Adrenal gland (tissue), 12 donors: ENCODE data around the gene TADA2B. TPM values are rescaled to one million over a fixed set of nuclear protein-coding genes. Genes with fewer than 3 reads are reported as not detected.

Experiments
- DNase-seq, 7 donors: peaks; one replicate each; pipeline ENCODE4 v3.0.0-alpha.2; 2019 to 2020
- H3K27ac ChIP-seq, 5 donors: fragments of 200-600 bp; sonication (generic) in 4 of 5; 1 replicate in 3 of 5; 2 replicates in 2 of 5; pipeline versions ENCODE4 v1.5.1 to v1.8.0; 2016 to 2020; ENCODE audit warnings: mild to moderate bottlenecking in 1 of 5
- H3K27me3 ChIP-seq: fragments of 200-600 bp; 2 replicates; pipeline ENCODE4 v1.8.0; 2021
- H3K36me3 ChIP-seq, 2 donors: fragments of 200-600 bp; replicated peaks in 1 of 2; 1 replicate in 1 of 2; 2 replicates in 1 of 2; pipeline versions ENCODE4 v1.5.1 to v1.8.0; 2018 to 2022
- H3K4me1 ChIP-seq, 2 donors: fragments of 200-600 bp; replicated peaks in 1 of 2; 1 replicate in 1 of 2; 2 replicates in 1 of 2; pipeline versions ENCODE4 v1.5.1 to v1.8.0; 2018 to 2021
- H3K4me3 ChIP-seq, 4 donors: fragments of 200-600 bp; sonication (generic) in 3 of 4; one replicate each; pipeline ENCODE4 v1.5.1; 2016 to 2018
- H3K9me3 ChIP-seq, 3 donors: fragments of 200-600 bp; sonication (generic) in 1 of 3; replicated peaks in 1 of 3; 1 replicate in 2 of 3; 2 replicates in 1 of 3; pipeline versions ENCODE4 v1.5.1 to v1.8.0; 2016 to 2021
- POLR2A ChIP-seq, 2 donors: fragments of 450-650 bp; IDR thresholded peaks; one replicate each; pipeline ENCODE4 v1.6.1; 2017; ENCODE audit warnings: antibody characterized with exemption in 2 of 2, mild to moderate bottlenecking in 2 of 2, moderate library complexity in 1 of 2
- WGBS, 4 donors: extraction: QIAGEN DNeasy Blood & Tissue Kit in 2 of 4; methylation state at CpG; one replicate each; pipeline versions ENCODE4 v1.1.5 to v1.1.7; 2013 to 2017; 5-methylcytosine and 5-hydroxymethylcytosine counted together
- intact Hi-C, 2 donors: fragments of 100-400 bp; cut with DNase I; formaldehyde crosslinking; loops; one replicate each; pipeline versions ENCODE4 v1.14.1 to v1.15.0; 2022 to 2023
- polyA plus RNA-seq, 3 donors: library from polyadenylated mRNA; stranded (reverse); fragments of 200-250 nt in 2 of 3; fragments of 350-450 nt in 1 of 3; fragmentation: Illumina TruSeq in 1 of 3; extraction: RNeasy Lipid Tissue Mini Kit (QIAGEN cat#74804) in 1 of 3; gene quantifications; one replicate each; pipeline ENCODE4 v1.2.3, GENCODE V29; 2013 to 2014
- total RNA-seq, 9 donors: library from RNA; depleted of rRNA in 4 of 9; stranded (reverse); fragments of >200 nt in 4 of 9; fragments of 120-200 nt in 1 of 9; fragmentation: NEBNext Ultra II Directional in 1 of 9; extraction: Animal tissue kit (Norgen Biotek cat#: 25700) in 1 of 9; gene quantifications; one replicate each; pipeline versions ENCODE4 v1.1.0 to v1.2.4, GENCODE V29; 2013 to 2023
- TF ChIP-seq, protein P1 (sequence below), 6 experiments: fragments of 450-650 bp in 4 of 6; fragments of 200-600 bp in 2 of 6; sonication (generic) in 1 of 6; IDR thresholded peaks; 1 replicate in 5 of 6; 2 replicates in 1 of 6; pipeline versions ENCODE4 v1.5.1 to v1.8.0; 2016 to 2021; ENCODE audit warnings: antibody characterized with exemption in 6 of 6, mild to moderate bottlenecking in 2 of 6, moderate library complexity in 1 of 6
- donor health status: healthy with polysubstance abuse.
- donor health status: Bipolar disorder and iron deficiency.
- donor health status: DM: yes; HTN: yes; CAD: no.
- donor health status: DM: no; HTN: no; CAD: no.
- donor health status: DM: no; HTN: no; CAD: no.
- donor health status: DM: yes; HTN: yes; CAD: no.

TADA2B gene
- total and polyA plus RNA-seq, 12 donors: 13.3 to 60.8 (median 32.4) TPM

- intact Hi-C loops: no loop called here
- no peaks in the 10 kb centered on the region for H3K27me3 ChIP-seq
- TF ChIP-seq, protein P1, sequence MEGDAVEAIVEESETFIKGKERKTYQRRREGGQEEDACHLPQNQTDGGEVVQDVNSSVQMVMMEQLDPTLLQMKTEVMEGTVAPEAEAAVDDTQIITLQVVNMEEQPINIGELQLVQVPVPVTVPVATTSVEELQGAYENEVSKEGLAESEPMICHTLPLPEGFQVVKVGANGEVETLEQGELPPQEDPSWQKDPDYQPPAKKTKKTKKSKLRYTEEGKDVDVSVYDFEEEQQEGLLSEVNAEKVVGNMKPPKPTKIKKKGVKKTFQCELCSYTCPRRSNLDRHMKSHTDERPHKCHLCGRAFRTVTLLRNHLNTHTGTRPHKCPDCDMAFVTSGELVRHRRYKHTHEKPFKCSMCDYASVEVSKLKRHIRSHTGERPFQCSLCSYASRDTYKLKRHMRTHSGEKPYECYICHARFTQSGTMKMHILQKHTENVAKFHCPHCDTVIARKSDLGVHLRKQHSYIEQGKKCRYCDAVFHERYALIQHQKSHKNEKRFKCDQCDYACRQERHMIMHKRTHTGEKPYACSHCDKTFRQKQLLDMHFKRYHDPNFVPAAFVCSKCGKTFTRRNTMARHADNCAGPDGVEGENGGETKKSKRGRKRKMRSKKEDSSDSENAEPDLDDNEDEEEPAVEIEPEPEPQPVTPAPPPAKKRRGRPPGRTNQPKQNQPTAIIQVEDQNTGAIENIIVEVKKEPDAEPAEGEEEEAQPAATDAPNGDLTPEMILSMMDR (IDR thresholded peaks at IDR 0.05): no peak
- TF ChIP-seq POLR2A (IDR thresholded peaks at IDR 0.05): no peak
- no peak overlapping the region for H3K4me3 ChIP-seq
- DNase-seq: no peak
- H3K36me3 ChIP-seq: no peaks in the 10 kb centered on the region
- H3K27ac ChIP-seq: no peak overlapping the region
- WGBS, 4 donors: 58 to 71% (median 66%) methylated on average over 3 of the region's 3 CpGs
- peaks cover 0 to 2% (median 0%) of the 10 kb centered on the region in 3 donors for H3K9me3 ChIP-seq
- H3K4me1 ChIP-seq: peaks cover 17 to 29% of the 10 kb centered on the region in 2 donors
Observed at GRCh38 chr4:7092026-7092425, 48.9 kb downstream of the TADA2B start.

DNA sequence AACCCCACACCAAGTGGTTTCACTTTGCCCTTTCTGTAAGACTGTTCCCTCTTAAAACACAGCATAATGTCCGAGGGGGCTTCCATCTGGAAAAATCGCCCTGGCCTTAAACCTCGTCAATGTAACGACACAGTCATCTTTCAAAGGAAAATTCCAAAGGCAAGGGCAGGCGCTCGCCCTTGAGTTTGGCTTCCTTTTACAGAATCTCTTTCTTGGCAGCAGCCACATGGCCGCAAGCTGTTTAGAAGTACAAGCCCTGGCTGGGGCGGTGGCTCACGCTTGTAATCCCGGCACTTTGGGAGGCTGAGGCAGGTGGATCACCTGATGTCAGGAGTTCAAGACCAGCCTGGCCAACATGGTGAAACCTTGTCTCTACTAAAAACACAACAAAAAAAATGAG lies 51.7 kb downstream of the TADA2B start:
- Histone ChIP-seq H3K4me3 (no peak overlapping the region), H3K4me1 (peaks cover 5 to 18% of the 10 kb centered on the region in 2 donors), H3K36me3 (no peaks in the 10 kb centered on the region), H3K27me3 (no peaks in the 10 kb centered on the region), H3K27ac (peak overlapping the region; percentile 2 to 85 (median 77)), H3K9me3 (no peaks in the 10 kb centered on the region)
- 38 to 47% (median 44%) methylated on average over 10 of the region's 10 CpGs for WGBS, 4 donors
- intact Hi-C loops: no loop called here
- TF ChIP-seq, protein P1 (IDR thresholded peaks at IDR 0.05): no peak
- no peak for TF ChIP-seq POLR2A (IDR thresholded peaks at IDR 0.05)
- DNase-seq: peak; percentile 54 to 86 (median 79)

DNA sequence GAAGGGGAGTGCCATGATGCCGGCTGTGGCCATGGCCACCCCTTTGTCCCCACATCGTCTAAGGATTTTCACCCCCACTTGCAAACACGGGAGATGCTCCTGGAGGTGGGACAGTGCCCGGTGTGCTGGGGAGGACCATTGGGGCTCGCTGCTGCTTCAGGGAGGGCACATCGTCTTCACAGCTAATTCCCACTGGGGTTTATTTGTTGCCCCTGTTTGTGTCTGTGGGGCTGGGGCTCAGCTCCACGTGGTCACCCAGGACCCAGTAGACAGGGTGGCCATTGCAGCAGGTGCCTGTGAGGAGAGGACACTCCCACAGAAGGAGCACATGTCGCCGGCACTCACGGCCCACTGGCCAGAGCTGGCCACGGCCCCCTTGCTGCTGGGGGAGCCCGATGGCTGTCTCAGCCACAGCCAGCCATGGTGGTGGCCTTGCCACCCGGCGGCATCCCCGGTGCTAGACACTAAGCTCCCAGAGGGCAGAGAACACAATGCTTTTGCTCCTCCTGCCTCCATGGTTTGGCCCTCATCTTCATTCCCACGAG lies 52.5 kb downstream of the TADA2B start:
- H3K27me3 ChIP-seq: no peaks in the 10 kb centered on the region
- DNase-seq: no peak
- TF ChIP-seq POLR2A (IDR thresholded peaks at IDR 0.05): no peak
- TF ChIP-seq, protein P1 (IDR thresholded peaks at IDR 0.05): no peak

DNA sequence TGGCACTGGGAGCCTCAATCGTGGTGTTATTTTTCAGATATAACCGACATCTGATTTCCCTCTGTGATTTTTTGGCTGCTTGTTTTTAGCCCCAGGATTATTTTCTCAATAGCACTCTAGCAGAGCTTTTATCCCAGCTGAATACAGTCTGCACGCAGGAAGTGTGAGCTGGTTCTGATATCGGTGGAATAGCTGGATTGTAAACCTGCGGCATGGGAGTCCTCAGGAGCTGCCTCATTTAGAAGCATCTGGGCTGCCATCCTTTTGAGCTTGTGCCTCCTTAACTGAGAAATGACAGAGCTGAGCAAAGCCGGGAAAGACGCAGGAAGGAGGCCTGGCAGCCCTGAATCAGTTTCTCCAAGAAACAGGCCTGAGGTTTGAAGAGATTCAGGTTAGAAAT lies 53.1 kb downstream of the TADA2B start:
- H3K27ac ChIP-seq: no peak overlapping the region
- DNase-seq: no peak
- TF ChIP-seq, protein P1 (IDR thresholded peaks at IDR 0.05): no peak
- TF ChIP-seq POLR2A (IDR thresholded peaks at IDR 0.05): no peak
- no peaks in the 10 kb centered on the region for H3K36me3 ChIP-seq
- H3K9me3 ChIP-seq: no peaks in the 10 kb centered on the region
- intact Hi-C loops: no loop called here
- 92 to 95% (median 94%) methylated on average over 7 of the region's 7 CpGs for WGBS, 4 donors
- peaks cover 4 to 14% of the 10 kb centered on the region in 2 donors for H3K4me1 ChIP-seq
- no peaks in the 10 kb centered on the region for H3K27me3 ChIP-seq
- no peak overlapping the region for H3K4me3 ChIP-seq

More for the DNA sequence above, 52.5 kb downstream of the TADA2B start:
- no peaks in the 10 kb centered on the region for H3K36me3 ChIP-seq
- H3K4me3 ChIP-seq: no peak overlapping the region
- peaks cover 4 to 16% of the 10 kb centered on the region in 2 donors for H3K4me1 ChIP-seq
- peak overlapping the region in 2 of 5 donors; percentile 82 to 85 for H3K27ac ChIP-seq
- no peaks in the 10 kb centered on the region for H3K9me3 ChIP-seq
- intact Hi-C loops: no loop called here
- 85 to 93% (median 89%) methylated on average over 12 to 16 of the region's 16 CpGs for WGBS, 4 donors
